GM08714 (cell line): ENCODE measurements around the gene LYZL4.

Experiments used
- H3K4me3 ChIP-seq: fragments of 200-500 bp; sonication (Bioruptor generic); 2 replicates; pipeline ENCODE4 v1.5.1; 2014; ENCODE audit warnings: mild to moderate bottlenecking, low read length, inconsistent platforms
- ZNF274 ChIP-seq: IDR thresholded peaks from 2 replicates; pipeline ENCODE4 v1.6.1; 2012; ENCODE audit warnings: mild to moderate bottlenecking, low read depth, low read length

LYZL4 gene

GRCh38 chr3:42406727-42407450 is 3.5 kb downstream of the LYZL4 start:
- TF ChIP-seq ZNF274 = no peak
- H3K4me3 ChIP-seq = no peak overlapping the region

- H3K4me3 ChIP-seq = no peak overlapping the region
- no peak for TF ChIP-seq ZNF274
Observed at GRCh38 chr3:42405857-42406256, 4.6 kb downstream of the LYZL4 start.

DNA sequence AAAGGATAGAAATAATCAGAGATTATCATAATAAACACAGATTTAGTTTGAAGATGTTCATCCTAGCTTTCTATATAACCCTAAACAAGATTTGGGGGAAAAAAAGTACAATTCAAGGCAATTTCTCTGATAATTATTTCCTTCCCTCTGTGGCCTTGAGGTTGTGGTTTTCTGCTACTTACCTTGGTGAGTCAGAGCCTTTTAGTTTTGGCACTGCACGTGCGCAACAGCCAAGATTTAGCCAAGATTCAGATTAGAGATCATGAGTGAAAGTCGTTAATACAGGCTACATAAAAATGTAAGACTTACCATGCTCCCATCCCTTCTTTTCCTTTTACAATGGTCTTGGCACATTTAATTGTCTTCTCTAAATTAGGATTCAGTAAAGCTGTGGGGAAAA is 6.7 kb downstream of the LYZL4 start:
- no peak overlapping the region for H3K4me3 ChIP-seq
- TF ChIP-seq ZNF274 = no peak

DNA sequence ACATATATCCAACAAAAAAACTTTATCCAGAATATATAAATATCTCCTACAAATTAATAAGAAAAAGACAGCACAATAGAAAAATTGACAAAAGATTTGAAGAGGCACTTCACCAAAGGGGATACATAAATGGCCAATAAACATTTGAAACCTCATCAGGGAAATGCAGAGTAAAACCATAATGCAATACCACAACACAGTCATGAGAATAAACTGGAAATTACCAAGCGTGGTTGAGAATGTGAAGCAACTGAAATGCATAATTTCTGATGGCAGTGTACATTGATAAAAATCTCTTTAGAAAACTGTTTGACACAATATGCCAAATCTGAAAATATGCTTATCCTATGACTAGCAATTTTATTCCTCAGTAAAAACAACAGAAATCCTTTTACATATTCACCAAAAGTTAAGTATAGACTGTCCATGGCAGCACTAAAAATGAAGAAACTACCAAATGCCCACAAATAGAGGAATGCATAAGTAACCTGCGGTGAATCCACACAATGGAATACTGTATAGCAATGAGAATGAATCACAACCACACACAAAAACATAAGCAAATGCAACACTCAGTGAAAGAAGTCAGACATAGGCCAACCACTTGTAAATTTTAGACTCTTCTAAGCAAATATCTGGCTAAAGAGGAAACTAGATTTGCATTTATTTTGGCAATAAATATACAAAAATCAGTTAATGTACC is 7.9 kb downstream of the LYZL4 start:
- TF ChIP-seq ZNF274 = no peak
- H3K4me3 ChIP-seq = no peak overlapping the region

DNA sequence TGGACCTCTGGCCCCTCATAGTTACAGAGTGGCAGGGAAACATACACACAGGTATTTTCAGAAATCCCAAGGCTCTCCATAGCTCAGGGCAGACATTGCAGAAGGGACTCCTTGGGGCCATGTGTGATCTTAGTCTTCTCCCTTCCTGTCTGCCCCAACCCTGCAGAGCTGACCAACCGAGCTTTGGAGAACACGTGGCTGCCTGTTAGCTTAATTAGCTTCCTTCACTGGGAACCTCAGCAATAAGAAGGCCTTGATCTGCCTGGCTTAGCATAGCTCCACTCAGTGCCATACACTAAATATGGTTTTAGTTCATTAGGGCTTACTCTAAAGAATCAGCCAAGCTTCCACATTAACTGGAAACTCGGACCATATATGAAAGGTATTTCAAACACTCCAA is 12.3 kb downstream of the LYZL4 start:
- H3K4me3 ChIP-seq = no peak overlapping the region
- no peak for TF ChIP-seq ZNF274

GRCh38 chr3:42397644-42398043 is 12.8 kb downstream of the LYZL4 start:
- H3K4me3 ChIP-seq = no peak overlapping the region
- TF ChIP-seq ZNF274 = no peak

GRCh38 chr3:42394579-42395288 is 15.7 kb downstream of the LYZL4 start:
- TF ChIP-seq ZNF274 = no peak
- no peak overlapping the region for H3K4me3 ChIP-seq

GRCh38 chr3:42387802-42388651 is 22.4 kb downstream of the LYZL4 start:
- no peak overlapping the region for H3K4me3 ChIP-seq
- no peak for TF ChIP-seq ZNF274

DNA sequence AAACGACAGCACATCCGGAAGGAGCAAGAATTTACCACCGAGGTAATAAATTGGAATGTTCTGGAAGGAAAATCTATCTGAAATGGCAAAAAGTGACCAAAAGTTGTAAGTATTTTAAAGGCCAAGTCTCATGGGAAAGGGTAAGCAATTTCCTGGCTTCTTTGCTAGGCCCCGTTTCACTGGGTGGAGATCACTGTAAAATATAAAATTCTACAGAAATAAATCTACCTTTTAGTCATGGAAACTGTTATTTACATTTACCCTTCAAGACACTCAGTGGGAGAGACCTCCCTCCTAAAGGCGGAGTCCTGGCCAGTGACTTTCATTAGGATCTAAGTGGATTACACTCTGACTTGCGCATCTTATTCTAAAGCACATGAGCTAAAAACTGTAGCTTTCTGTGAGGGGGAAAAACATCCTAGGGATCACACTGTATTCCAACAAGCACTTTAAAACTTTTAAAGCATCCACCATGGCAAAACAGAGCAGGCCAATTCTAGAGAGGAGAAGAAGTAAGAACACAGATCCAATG is 28.8 kb downstream of the LYZL4 start:
- no peak for TF ChIP-seq ZNF274
- no peak overlapping the region for H3K4me3 ChIP-seq

DNA sequence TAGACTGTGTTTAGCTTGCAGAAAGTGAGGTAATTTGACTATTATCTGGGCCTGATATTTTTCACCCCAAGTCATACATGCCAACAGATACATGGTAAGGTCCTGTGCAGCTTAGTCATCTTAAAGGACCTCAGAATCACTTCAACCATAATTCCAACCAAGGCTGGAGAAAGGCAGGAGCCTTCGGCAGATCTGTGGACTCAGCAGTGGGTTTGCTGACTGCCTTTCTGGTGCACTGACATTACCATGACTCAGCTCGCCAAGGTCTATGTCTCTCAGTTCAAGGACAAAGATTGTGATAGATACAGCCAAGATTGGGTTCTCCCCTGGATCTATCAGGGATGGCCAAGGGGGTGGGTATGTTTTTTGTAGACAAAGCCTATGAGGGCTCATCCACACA is 32.7 kb downstream of the LYZL4 start:
- H3K4me3 ChIP-seq = no peak overlapping the region
- TF ChIP-seq ZNF274 = no peak

GRCh38 chr3:42376344-42376798 is 34.0 kb downstream of the LYZL4 start:
- H3K4me3 ChIP-seq = no peak overlapping the region
- no peak for TF ChIP-seq ZNF274

- H3K4me3 ChIP-seq = no peak overlapping the region
- TF ChIP-seq ZNF274 = no peak
Observed at GRCh38 chr3:42375121-42375800, 35.1 kb downstream of the LYZL4 start.

DNA sequence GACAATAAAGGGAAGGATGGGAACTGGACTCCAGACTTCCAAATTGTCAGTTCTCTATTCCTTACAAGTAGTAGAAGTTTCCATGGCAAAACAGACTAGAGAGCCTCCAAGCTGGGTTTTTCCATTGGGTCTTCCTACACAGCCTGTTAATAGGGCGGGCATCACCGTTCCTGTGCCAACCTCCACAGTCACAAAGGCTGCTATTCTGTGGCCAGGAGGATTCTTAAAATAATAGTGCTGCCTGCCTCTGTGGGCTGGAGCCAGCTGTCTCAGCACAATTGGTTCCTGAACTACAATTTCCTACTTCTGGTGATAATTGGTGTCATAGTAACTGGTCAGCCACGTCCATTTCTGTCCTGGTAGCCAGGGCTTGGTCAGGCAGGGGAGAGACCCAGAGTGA is 38.6 kb downstream of the LYZL4 start:
- H3K4me3 ChIP-seq = no peak overlapping the region
- TF ChIP-seq ZNF274 = no peak

DNA sequence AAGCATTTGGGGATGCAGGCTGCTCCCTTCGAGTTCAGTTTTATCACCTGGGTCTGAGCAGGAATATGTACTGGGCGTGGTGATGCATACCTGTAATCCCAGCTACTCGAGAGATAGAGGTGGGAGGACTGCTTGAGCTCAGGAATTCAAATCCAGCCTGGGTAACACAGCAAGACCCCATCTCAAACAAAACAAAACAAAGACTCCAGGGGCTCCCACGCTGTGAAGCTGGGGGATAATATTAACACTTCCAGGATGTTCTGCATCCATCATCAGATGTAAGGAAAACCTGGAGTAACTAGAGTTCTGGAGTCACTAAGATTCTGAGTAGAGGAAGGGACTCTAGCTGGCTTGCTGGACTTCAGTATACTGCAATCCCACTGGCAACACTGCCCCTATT is 40.6 kb downstream of the LYZL4 start:
- H3K4me3 ChIP-seq = no peak overlapping the region
- no peak for TF ChIP-seq ZNF274
